GM10248 (cell line): Measurements from ENCODE around the gene EHD3.

Experiments used
- CTCF ChIA-PET: fragments of 300-600 bp; sonication (Branson Sonifier 250); formaldehyde crosslinking; extraction: SDS; loops from one replicate; lab custom pipeline; 2021; ENCODE audit warnings: antibody characterized with exemption; lab: Yijun Ruan, JAX
- POLR2A ChIA-PET: fragments of 350-650 bp; sonication (Branson Sonifier 250); formaldehyde crosslinking; extraction: SDS; loops from one replicate; lab custom pipeline; 2020; ENCODE audit warnings: antibody characterized with exemption; lab: Yijun Ruan, JAX
- DNase-seq: peaks from one replicate; pipeline ENCODE4 v3.0.0; 2012; ENCODE audit errors: extremely low spot score
- CTCF ChIP-seq: IDR thresholded peaks from 2 replicates; pipeline ENCODE4 v1.5.1; 2012; ENCODE audit warnings: mild to moderate bottlenecking, low read depth; ENCODE audit errors: extremely low read depth, missing control alignments, control extremely low read depth

Gene EHD3

GRCh38 chr2:31240381-31241365 lies 6.7 kb downstream of the EHD3 start:
- DNase-seq = no peak
- ChIA-PET CTCF (interaction anchor here (2.5 kb wide), 1 partner anchor 15 kb away, joined by 7 read pairs; no protein-coding TSS in a partner anchor), POLR2A (no interaction called here)
- TF ChIP-seq CTCF = no peak

- no peak for TF ChIP-seq CTCF
- DNase-seq = no peak
- ChIA-PET POLR2A (no interaction called here), CTCF (interaction anchor here (0.6 to 2.5 kb wide), 2 partner anchors 9 to 14 kb away, joined by 3 to 7 read pairs; no protein-coding TSS in a partner anchor)
Observed at GRCh38 chr2:31241625-31242270, 7.8 kb downstream of the EHD3 start.

GRCh38 chr2:31243053-31243452 lies 9.1 kb downstream of the EHD3 start:
- CTCF ChIA-PET = interaction anchor here (1.0 to 2.5 kb wide), 2 partner anchors 12 to 87 kb away, joined by 3 to 7 read pairs; no protein-coding TSS in a partner anchor
- DNase-seq = no peak
- POLR2A ChIA-PET = no interaction called here
- no peak for TF ChIP-seq CTCF

- ChIA-PET CTCF (interaction anchor here (1.0 kb wide), 1 partner anchor 86 kb away, joined by 3 read pairs; no protein-coding TSS in a partner anchor), POLR2A (no interaction called here)
- DNase-seq = no peak
- no peak for TF ChIP-seq CTCF
Observed at GRCh38 chr2:31244101-31244500, 10.1 kb downstream of the EHD3 start.

GRCh38 chr2:31246184-31246852 lies 12.4 kb downstream of the EHD3 start:
- CTCF ChIA-PET = no interaction called here
- POLR2A ChIA-PET = no interaction called here
- DNase-seq = no peak
- no peak for TF ChIP-seq CTCF

DNA sequence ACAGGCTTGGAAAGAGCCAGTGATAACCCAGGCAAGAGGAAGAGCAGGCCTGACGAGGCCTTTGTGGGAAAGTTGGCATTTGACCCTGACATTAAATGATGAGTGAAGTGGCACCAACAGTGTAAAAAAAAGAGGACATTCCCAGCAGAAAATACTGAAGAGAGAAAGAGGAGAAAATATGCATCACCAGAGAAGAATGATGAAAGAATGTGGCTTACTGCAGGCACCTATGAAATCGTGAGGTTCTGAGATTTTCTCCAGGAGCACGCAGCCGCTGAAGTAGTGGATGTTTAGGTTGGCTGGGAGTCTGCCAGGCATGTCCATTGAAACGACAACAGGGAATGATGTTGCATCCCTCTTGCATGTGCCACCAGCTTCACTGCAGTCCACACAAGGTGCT lies 13.8 kb downstream of the EHD3 start:
- DNase-seq = no peak
- CTCF ChIA-PET = no interaction called here
- POLR2A ChIA-PET = no interaction called here
- no peak for TF ChIP-seq CTCF
